Right lobe of liver (tissue), 4 donors: ENCODE measurements around the gene N4BP2L2.

Source experiments
- CTCF ChIP-seq, 4 donors: fragments of 200-600 bp in 3 of 4; fragments of 450-650 bp in 1 of 4; IDR thresholded peaks; one replicate each; pipeline versions ENCODE4 v1.5.1 to v1.8.0; 2016 to 2022; ENCODE audit warnings: antibody characterized with exemption in 4 of 4, mild to moderate bottlenecking in 2 of 4
- POLR2A ChIP-seq: fragments of 450-650 bp; IDR thresholded peaks from one replicate; pipeline ENCODE4 v1.6.1; 2017; ENCODE audit warnings: antibody characterized with exemption, mild to moderate bottlenecking
- donor health status: DM: no; HTN: no; CAD: no.
- donor health status: DM: no; HTN: no; CAD: no.
- donor health status: DM: no; HTN: yes; CAD: no.

GRCh38 chr13:32409561-32410421, 128.8 kb downstream of the N4BP2L2 start:
- TF ChIP-seq CTCF (IDR thresholded peaks at IDR 0.05) (no peak), POLR2A (no peak)
